ENCODE measurements around the gene SPDYE18.
"Not testable (repeated sequence)": the region's sequence is repeated elsewhere in the genome, so short reads cannot be mapped to it uniquely, and the experiment has no call there.

Gene SPDYE18

GRCh38 chr7:77062557-77062956 is at the start of gene SPDYE18:
SPDYE18 (minus strand) TSS chr7:77062558; CDS start chr7:77060512, 2,046 bp downstream.
- H3K9ac ChIP-seq (ENCODE audit: low read length); H3K27me3 ChIP-seq (replicated peaks; ENCODE audit: insufficient read depth, low read length); H3K9me2 ChIP-seq (replicated peaks; ENCODE audit: insufficient read depth, low read length); H3K36me3 ChIP-seq (replicated peaks; ENCODE audit: insufficient read depth, low read length); H3K4me3 ChIP-seq (ENCODE audit: low read length); H3K79me2 ChIP-seq (ENCODE audit: low read length); H4K20me1 ChIP-seq (ENCODE audit: insufficient read depth, low read length); H3K4me1 ChIP-seq (ENCODE audit: low read length); H3K27ac ChIP-seq (ENCODE audit: low read length); H2AFZ ChIP-seq (ENCODE audit: low read length); H3K4me2 ChIP-seq (ENCODE audit: low read depth, low read length); H3K9me3 ChIP-seq (replicated peaks; ENCODE audit: insufficient read depth, low read length); H3F3A ChIP-seq (ENCODE audit: insufficient read depth, low read length); DNase-seq: not testable (repeated sequence)

- not testable (repeated sequence) for H3F3A ChIP-seq (ENCODE audit: insufficient read depth, low read length); H4K20me1 ChIP-seq (ENCODE audit: insufficient read depth, low read length); H3K4me3 ChIP-seq (ENCODE audit: low read length); H3K27me3 ChIP-seq (replicated peaks; ENCODE audit: insufficient read depth, low read length); H3K9me2 ChIP-seq (replicated peaks; ENCODE audit: insufficient read depth, low read length); H3K36me3 ChIP-seq (replicated peaks; ENCODE audit: insufficient read depth, low read length); H3K4me1 ChIP-seq (ENCODE audit: low read length); H3K27ac ChIP-seq (ENCODE audit: low read length); H3K4me2 ChIP-seq (ENCODE audit: low read depth, low read length); H3K79me2 ChIP-seq (ENCODE audit: low read length); H3K9ac ChIP-seq (ENCODE audit: low read length); H2AFZ ChIP-seq (ENCODE audit: low read length); DNase-seq; H3K9me3 ChIP-seq (replicated peaks; ENCODE audit: insufficient read depth, low read length)
These were observed 46.0 kb upstream of the SPDYE18 start for GRCh38 chr7:77108362-77108761.

- H4K20me1 ChIP-seq (ENCODE audit: insufficient read depth, low read length); H3K36me3 ChIP-seq (replicated peaks; ENCODE audit: insufficient read depth, low read length); DNase-seq; H3K27me3 ChIP-seq (replicated peaks; ENCODE audit: insufficient read depth, low read length); H3K9ac ChIP-seq (ENCODE audit: low read length); H3K4me1 ChIP-seq (ENCODE audit: low read length); H3K79me2 ChIP-seq (ENCODE audit: low read length); H3K9me3 ChIP-seq (replicated peaks; ENCODE audit: insufficient read depth, low read length); H3K27ac ChIP-seq (ENCODE audit: low read length); H3F3A ChIP-seq (ENCODE audit: insufficient read depth, low read length); H2AFZ ChIP-seq (ENCODE audit: low read length); H3K9me2 ChIP-seq (replicated peaks; ENCODE audit: insufficient read depth, low read length); H3K4me2 ChIP-seq (ENCODE audit: low read depth, low read length); H3K4me3 ChIP-seq (ENCODE audit: low read length): not testable (repeated sequence)
These were observed 45.3 kb upstream of the SPDYE18 start for GRCh38 chr7:77107659-77108058.

- H3K36me3 ChIP-seq (replicated peaks; ENCODE audit: insufficient read depth, low read length); H3F3A ChIP-seq (ENCODE audit: insufficient read depth, low read length); H3K9ac ChIP-seq (ENCODE audit: low read length); H3K4me1 ChIP-seq (ENCODE audit: low read length); H3K9me2 ChIP-seq (replicated peaks; ENCODE audit: insufficient read depth, low read length); H3K4me2 ChIP-seq (ENCODE audit: low read depth, low read length); H3K4me3 ChIP-seq (ENCODE audit: low read length); H2AFZ ChIP-seq (ENCODE audit: low read length); H3K9me3 ChIP-seq (replicated peaks; ENCODE audit: insufficient read depth, low read length); DNase-seq; H3K27me3 ChIP-seq (replicated peaks; ENCODE audit: insufficient read depth, low read length); H4K20me1 ChIP-seq (ENCODE audit: insufficient read depth, low read length); H3K79me2 ChIP-seq (ENCODE audit: low read length); H3K27ac ChIP-seq (ENCODE audit: low read length): not testable (repeated sequence)
These were observed 43.5 kb upstream of the SPDYE18 start for GRCh38 chr7:77105904-77106303.

- not testable (repeated sequence) for H3K9ac ChIP-seq (ENCODE audit: low read length); H3K36me3 ChIP-seq (replicated peaks; ENCODE audit: insufficient read depth, low read length); H3K9me2 ChIP-seq (replicated peaks; ENCODE audit: insufficient read depth, low read length); H3K4me2 ChIP-seq (ENCODE audit: low read depth, low read length); H3K9me3 ChIP-seq (replicated peaks; ENCODE audit: insufficient read depth, low read length); H3K79me2 ChIP-seq (ENCODE audit: low read length); H4K20me1 ChIP-seq (ENCODE audit: insufficient read depth, low read length); H3F3A ChIP-seq (ENCODE audit: insufficient read depth, low read length); DNase-seq; H3K27me3 ChIP-seq (replicated peaks; ENCODE audit: insufficient read depth, low read length); H3K4me1 ChIP-seq (ENCODE audit: low read length); H3K4me3 ChIP-seq (ENCODE audit: low read length); H2AFZ ChIP-seq (ENCODE audit: low read length); H3K27ac ChIP-seq (ENCODE audit: low read length)
These were observed 40.3 kb upstream of the SPDYE18 start for GRCh38 chr7:77102671-77103070.

GRCh38 chr7:77101187-77101586 is 38.8 kb upstream of the SPDYE18 start:
- H3K4me3 ChIP-seq (ENCODE audit: low read length); H3K9ac ChIP-seq (ENCODE audit: low read length); H2AFZ ChIP-seq (ENCODE audit: low read length); DNase-seq; H3K4me2 ChIP-seq (ENCODE audit: low read depth, low read length); H3K4me1 ChIP-seq (ENCODE audit: low read length); H3K36me3 ChIP-seq (replicated peaks; ENCODE audit: insufficient read depth, low read length); H3K79me2 ChIP-seq (ENCODE audit: low read length); H3K27me3 ChIP-seq (replicated peaks; ENCODE audit: insufficient read depth, low read length); H3K9me2 ChIP-seq (replicated peaks; ENCODE audit: insufficient read depth, low read length); H3K27ac ChIP-seq (ENCODE audit: low read length); H3F3A ChIP-seq (ENCODE audit: insufficient read depth, low read length); H4K20me1 ChIP-seq (ENCODE audit: insufficient read depth, low read length); H3K9me3 ChIP-seq (replicated peaks; ENCODE audit: insufficient read depth, low read length): not testable (repeated sequence)

GRCh38 chr7:77100501-77100900 is 38.1 kb upstream of the SPDYE18 start:
- H3K4me1 ChIP-seq (ENCODE audit: low read length); H3K9me2 ChIP-seq (replicated peaks; ENCODE audit: insufficient read depth, low read length); H3K79me2 ChIP-seq (ENCODE audit: low read length); H2AFZ ChIP-seq (ENCODE audit: low read length); H3K36me3 ChIP-seq (replicated peaks; ENCODE audit: insufficient read depth, low read length); H4K20me1 ChIP-seq (ENCODE audit: insufficient read depth, low read length); DNase-seq; H3K9ac ChIP-seq (ENCODE audit: low read length); H3K9me3 ChIP-seq (replicated peaks; ENCODE audit: insufficient read depth, low read length); H3K4me3 ChIP-seq (ENCODE audit: low read length); H3K27me3 ChIP-seq (replicated peaks; ENCODE audit: insufficient read depth, low read length); H3K27ac ChIP-seq (ENCODE audit: low read length); H3K4me2 ChIP-seq (ENCODE audit: low read depth, low read length); H3F3A ChIP-seq (ENCODE audit: insufficient read depth, low read length): not testable (repeated sequence)

GRCh38 chr7:77092301-77092700 is 29.9 kb upstream of the SPDYE18 start:
- H3K27me3 ChIP-seq (replicated peaks; ENCODE audit: insufficient read depth, low read length); H4K20me1 ChIP-seq (ENCODE audit: insufficient read depth, low read length); H3K4me3 ChIP-seq (ENCODE audit: low read length); H2AFZ ChIP-seq (ENCODE audit: low read length); H3K9me3 ChIP-seq (replicated peaks; ENCODE audit: insufficient read depth, low read length); H3K9me2 ChIP-seq (replicated peaks; ENCODE audit: insufficient read depth, low read length); H3K9ac ChIP-seq (ENCODE audit: low read length); H3K36me3 ChIP-seq (replicated peaks; ENCODE audit: insufficient read depth, low read length); H3K27ac ChIP-seq (ENCODE audit: low read length); H3K79me2 ChIP-seq (ENCODE audit: low read length); DNase-seq; H3K4me1 ChIP-seq (ENCODE audit: low read length); H3K4me2 ChIP-seq (ENCODE audit: low read depth, low read length); H3F3A ChIP-seq (ENCODE audit: insufficient read depth, low read length): not testable (repeated sequence)
